IMR-90 (cell line): ENCODE measurements around the gene PAFAH1B1. TPM values are rescaled to one million over a fixed set of nuclear protein-coding genes. Genes with fewer than 3 reads are reported as not detected.

Source experiments
- ATAC-seq: fragments of 200-7000 bp; cut with Tn5 transposase; 2 replicates; pipeline ENCODE4 v1.9.1; 2020; ENCODE audit warnings: low read depth, mild to moderate bottlenecking, moderate library complexity
- BruUV-seq: library from RNA; stranded (reverse); fragments of 400-500 nt; replicated peaks from 2 replicates; lab custom pipeline; 2021; lab: Mats Ljungman, UMichigan
- CTCF ChIA-PET: fragments of 300-600 bp; formaldehyde crosslinking; extraction: SDS; loops from one replicate; lab custom pipeline; 2021; ENCODE audit warnings: antibody characterized with exemption; lab: Yijun Ruan, JAX
- POLR2A ChIA-PET: fragments of 300-600 bp; sonication (Branson Sonifier 250); formaldehyde crosslinking; loops from one replicate; lab custom pipeline; 2022; ENCODE audit warnings: antibody characterized with exemption; ENCODE audit not compliant: unreplicated experiment; lab: Charles Lee
- DNase-seq: peaks from one replicate; pipeline ENCODE4 v3.0.0; 2013
- H2AFZ ChIP-seq: replicated peaks from 2 replicates; pipeline ENCODE3; 2013; ENCODE audit warnings: low read length, mild to moderate bottlenecking; ENCODE audit not compliant: poor library complexity
- H2AK5ac ChIP-seq: 2 replicates; pipeline ENCODE4 v1.6.1; 2013; ENCODE audit warnings: low read depth, low read length, inconsistent platforms
- H2AK9ac ChIP-seq: replicated peaks from 2 replicates; pipeline ENCODE3; 2013; ENCODE audit warnings: mild to moderate bottlenecking, low read depth, low read length, moderate library complexity; ENCODE audit not compliant: poor library complexity
- H2BK120ac ChIP-seq: 2 replicates; pipeline ENCODE4 v1.6.1; 2013; ENCODE audit warnings: low read depth, low read length, inconsistent platforms
- H2BK15ac ChIP-seq: 3 replicates; pipeline ENCODE4 v1.6.1; 2013; ENCODE audit warnings: low read depth, low read length, inconsistent platforms
- H2BK20ac ChIP-seq: 2 replicates; pipeline ENCODE4 v1.6.1; 2013; ENCODE audit warnings: low read depth, mild to moderate bottlenecking, inconsistent platforms, low read length, moderate library complexity
- H2BK5ac ChIP-seq: 2 replicates; pipeline ENCODE4 v1.6.1; 2013; ENCODE audit warnings: mild to moderate bottlenecking, low read depth, low read length, inconsistent platforms; ENCODE audit not compliant: poor library complexity, severe bottlenecking
- H3K14ac ChIP-seq: replicated peaks from 2 replicates; pipeline ENCODE4 v1.6.1; 2013; ENCODE audit warnings: low read depth, low read length, inconsistent platforms
- H3K18ac ChIP-seq: 2 replicates; pipeline ENCODE4 v1.6.1; 2013; ENCODE audit warnings: low read depth, low read length, control low read depth
- H3K23ac ChIP-seq: 2 replicates; pipeline ENCODE4 v1.6.1; 2013; ENCODE audit warnings: low read depth, low read length, inconsistent platforms
- H3K27ac ChIP-seq: 2 replicates; pipeline ENCODE4 v1.5.1; 2013; ENCODE audit warnings: mild to moderate bottlenecking, control low read depth, low read length; ENCODE audit not compliant: insufficient read depth
- H3K27me3 ChIP-seq: 2 replicates; pipeline ENCODE4 v1.6.1; 2013; ENCODE audit warnings: low read length; ENCODE audit not compliant: control insufficient read depth, insufficient read depth
- H3K36me3 ChIP-seq: 2 replicates; pipeline ENCODE4 v1.6.1; 2013; ENCODE audit warnings: low read length, mixed read lengths; ENCODE audit not compliant: control insufficient read depth, insufficient read depth
- H3K4ac ChIP-seq: 2 replicates; pipeline ENCODE4 v1.6.1; 2013; ENCODE audit warnings: low read depth, low read length, inconsistent platforms
- H3K4me1 ChIP-seq: 2 replicates; pipeline ENCODE4 v1.6.1; 2013; ENCODE audit warnings: low read length, mixed read lengths; ENCODE audit not compliant: control insufficient read depth, insufficient read depth
- H3K4me2 ChIP-seq: 2 replicates; pipeline ENCODE4 v1.6.1; 2013; ENCODE audit warnings: low read depth, mild to moderate bottlenecking, control low read depth, low read length, moderate library complexity
- H3K4me3 ChIP-seq: 2 replicates; pipeline ENCODE4 v1.5.1; 2013; ENCODE audit warnings: low read depth, mild to moderate bottlenecking, control low read depth, low read length, moderate library complexity; ENCODE audit not compliant: insufficient read depth
- H3K56ac ChIP-seq: 2 replicates; pipeline ENCODE4 v1.6.1; 2013; ENCODE audit warnings: low read length, inconsistent platforms; ENCODE audit not compliant: insufficient read depth; ENCODE audit errors: extremely low read depth
- H3K79me1 ChIP-seq, 2 experiments: 2 replicates each; pipeline ENCODE4 v1.6.1; 2013; ENCODE audit warnings: low read length in 2 of 2, inconsistent platforms in 1 of 2, low read depth in 1 of 2
- H3K9ac ChIP-seq: 2 replicates; pipeline ENCODE4 v1.6.1; 2013; ENCODE audit warnings: low read depth, low read length, control low read depth
- H3K9me1 ChIP-seq: 2 replicates; pipeline ENCODE4 v1.6.1; 2013; ENCODE audit warnings: low read length, inconsistent platforms; ENCODE audit not compliant: insufficient read depth
- H3K9me3 ChIP-seq: 2 replicates; pipeline ENCODE4 v1.6.1; 2013; ENCODE audit warnings: low read length; ENCODE audit not compliant: control insufficient read depth, insufficient read depth
- H4K20me1 ChIP-seq: 2 replicates; pipeline ENCODE4 v1.6.1; 2013; ENCODE audit warnings: low read length, inconsistent platforms; ENCODE audit not compliant: insufficient read depth
- H4K5ac ChIP-seq: 2 replicates; pipeline ENCODE4 v1.6.1; 2013; ENCODE audit warnings: mild to moderate bottlenecking, low read depth, low read length, control low read depth
- H4K8ac ChIP-seq, 2 experiments: 2 replicates each; pipeline ENCODE4 v1.6.1; 2013; ENCODE audit warnings: low read depth in 2 of 2, low read length in 2 of 2, control low read depth in 1 of 2, inconsistent platforms in 1 of 2
- H4K91ac ChIP-seq: 2 replicates; pipeline ENCODE4 v1.6.1; 2013; ENCODE audit warnings: low read depth, low read length, inconsistent platforms; ENCODE audit not compliant: insufficient read depth
- BHLHE40 ChIP-seq: fragments of 150-350 bp; IDR thresholded peaks from 2 replicates; pipeline ENCODE4 v1.6.1; 2016; ENCODE audit warnings: mild to moderate bottlenecking, low read depth, low read length
- CEBPB ChIP-seq: IDR thresholded peaks from 2 replicates; pipeline ENCODE4 v1.6.1; 2012; ENCODE audit warnings: low read depth, low read length, improper control_type of control experiment
- ELK1 ChIP-seq: fragments of 150-350 bp; IDR thresholded peaks from 2 replicates; pipeline ENCODE4 v1.6.1; 2016; ENCODE audit warnings: low read depth, mild to moderate bottlenecking, low read length, moderate library complexity, borderline replicate concordance
- MAFK ChIP-seq: IDR thresholded peaks from 2 replicates; pipeline ENCODE4 v1.6.1; 2012; ENCODE audit warnings: low read depth, low read length, improper control_type of control experiment
- MAZ ChIP-seq: IDR thresholded peaks from 2 replicates; pipeline ENCODE4 v1.6.1; 2012; ENCODE audit warnings: low read depth, mild to moderate bottlenecking, low read length, improper control_type of control experiment, moderate library complexity, borderline replicate concordance
- NFE2L2 ChIP-seq: fragments of 150-350 bp; IDR thresholded peaks from 2 replicates; pipeline ENCODE4 v1.6.1; 2016; ENCODE audit warnings: low read depth, mild to moderate bottlenecking, low read length
- POLR2A ChIP-seq: IDR thresholded peaks from 2 replicates; pipeline ENCODE4 v1.6.1; 2012; ENCODE audit warnings: mild to moderate bottlenecking, low read depth, low read length
- RCOR1 ChIP-seq: IDR thresholded peaks from 2 replicates; pipeline ENCODE4 v1.6.1; 2012; ENCODE audit warnings: mild to moderate bottlenecking, low read length, improper control_type of control experiment; ENCODE audit not compliant: insufficient replicate concordance
- RFX5 ChIP-seq: IDR thresholded peaks from 2 replicates; pipeline ENCODE4 v1.8.0; 2012; ENCODE audit warnings: low read depth, mild to moderate bottlenecking, low read length, moderate library complexity
- SMC3 ChIP-seq: fragments of 150-350 bp; IDR thresholded peaks from 2 replicates; pipeline ENCODE4 v1.6.1; 2016; ENCODE audit warnings: low read depth, mild to moderate bottlenecking, antibody characterized with exemption, low read length, moderate library complexity
- USF2 ChIP-seq: fragments of 150-350 bp; IDR thresholded peaks from 2 replicates; pipeline ENCODE4 v1.6.1; 2017; ENCODE audit warnings: mild to moderate bottlenecking, antibody characterized with exemption, low read length, low read depth
- WGBS, 2 experiments: methylation state at CpG; one replicate each; pipeline versions ENCODE4 v1.1.5 to v1.1.7; 2013; ENCODE audit warnings: missing lambda C conversion rate in 2 of 2; ENCODE audit not compliant: insufficient read length in 1 of 2; ENCODE audit errors: extremely low coverage in 2 of 2; 5-methylcytosine and 5-hydroxymethylcytosine counted together
- dilution Hi-C: fragments of 300-500 bp; cut with HindIII; formaldehyde crosslinking; loops from one replicate; pipeline ENCODE4 v1.14.3; 2018; ENCODE audit warnings: low sequenced_read_pairs; ENCODE audit not compliant: unreplicated experiment
- in situ Hi-C: fragments of 300-500 bp; cut with MboI; formaldehyde crosslinking; loops from 3 replicates; pipeline ENCODE4 v1.14.3; 2019; ENCODE audit warnings: low sequenced_read_pairs, inconsistent platforms, mixed read lengths
- intact Hi-C: fragments of 100-400 bp; cut with micrococcal nuclease; formaldehyde crosslinking; loops from 2 replicates; pipeline ENCODE4 v1.10.0; 2022
- polyA plus RNA-seq, 3 experiments: library from polyadenylated mRNA; depleted of rRNA; stranded (reverse); fragments of >200 nt; gene quantifications; 2 replicates each; pipeline ENCODE4 v1.2.3, GENCODE V29; 2012; ENCODE audit warnings: low replicate concordance in 1 of 3
- total RNA-seq: library from RNA; depleted of rRNA; stranded (reverse); fragments of >200 nt; gene quantifications from 2 replicates; pipeline ENCODE4 v1.2.3, GENCODE V29; 2012

Gene PAFAH1B1
- total and polyA plus RNA-seq, 2 of the 4 experiments (the other 2 are of a cell fraction), result 64.5 to 127 TPM

GRCh38 chr17:2685696-2686095 lies 92.2 kb downstream of the PAFAH1B1 start:
- peaks cover 20% of the 10 kb centered on the region for H3K36me3 ChIP-seq
- no peak overlapping the region for H3K4ac ChIP-seq

More at GRCh38 chr17:2685696-2686095, 92.2 kb downstream of the PAFAH1B1 start:
- dilution Hi-C loops (no loop called here), intact Hi-C loops (no loop called here), in situ Hi-C loops (no loop called here)
- H4K20me1 ChIP-seq, result peaks cover 57% of the 10 kb centered on the region
- no peak overlapping the region for H4K5ac ChIP-seq
- no peak for TF ChIP-seq CEBPB
- TF ChIP-seq POLR2A, result no peak
- no peak for TF ChIP-seq MAFK
- TF ChIP-seq MAZ, result no peak
- TF ChIP-seq BHLHE40, result no peak
- no peak for TF ChIP-seq RCOR1
- no peak for TF ChIP-seq RFX5
- TF ChIP-seq SMC3, result no peak
- TF ChIP-seq USF2, result no peak
- TF ChIP-seq ELK1, result no peak
- TF ChIP-seq NFE2L2, result no peak
- H3K23ac ChIP-seq, result no peak overlapping the region
- H4K91ac ChIP-seq, result no peak overlapping the region
- no TSS peak for BruUV-seq
- DNase-seq (no peak), ATAC-seq (no peak)
- H2BK120ac ChIP-seq, result no peak overlapping the region
- H3K27ac ChIP-seq, result no peak overlapping the region
- H3K9ac ChIP-seq, result no peak overlapping the region
- peaks cover 8% of the 10 kb centered on the region for H3K4me1 ChIP-seq
- no peak overlapping the region for H2BK20ac ChIP-seq
- no peak overlapping the region for H3K4me3 ChIP-seq
- no peak overlapping the region for H2AK9ac ChIP-seq
- WGBS, 2 experiments, result 68% methylated on average over 2 of the region's 15 CpGs; no CpG with 5 or more reads in 1 of the 2 experiments
- peaks cover 7 to 62% of the 10 kb centered on the region in 2 experiments; a peak in 3 of 4 replicates for H3K79me1 ChIP-seq
- no peak overlapping the region for H4K8ac ChIP-seq
- H3K4me2 ChIP-seq, result no peak overlapping the region
- no peak overlapping the region for H3K18ac ChIP-seq
- POLR2A ChIA-PET, result no interaction called here
- no peak overlapping the region for H2BK5ac ChIP-seq
- H3K9me3 ChIP-seq, result no peaks in the 10 kb centered on the region
- no peaks in the 10 kb centered on the region for H3K27me3 ChIP-seq
- no peak overlapping the region for H2AK5ac ChIP-seq
- no peak overlapping the region for H2AFZ ChIP-seq
- no peak overlapping the region for H2BK15ac ChIP-seq
- no peak overlapping the region for H3K56ac ChIP-seq
- H3K14ac ChIP-seq, result no peak overlapping the region
- CTCF ChIA-PET, result no interaction called here
- peaks cover 17% of the 10 kb centered on the region for H3K9me1 ChIP-seq
